Stimulated activated CD4-positive, alpha-beta T cell treated with anti-CD3 and anti-CD28 coated beads, TNF-alpha, amount 100 ng/mL, for 1 hour (primary cell): ENCODE data around the gene CRB3.
A peak's percentile ranks its signal among the peaks of the same experiment; 100 is the strongest.

Experiments used
- DNase-seq, 3 donors: peaks; one replicate each; pipeline ENCODE4 v3.0.0-alpha.2; 2020; ENCODE audit warnings: low read depth in 3 of 3, low spot score in 1 of 3

CRB3 gene

GRCh38 chr19:6431891-6432290, 32.2 kb upstream of the CRB3 start:
- no peak for DNase-seq

GRCh38 chr19:6433165-6433564, 30.9 kb upstream of the CRB3 start:
- DNase-seq: no peak

- no peak for DNase-seq
These were observed 30.4 kb upstream of the CRB3 start, which contains the start of gene SLC25A41 for GRCh38 chr19:6433663-6434062. TSS of gene SLC25A41 (minus strand) at chr19:6433763. CDS start at chr19:6433693, 70 bp downstream.

- DNase-seq: no peak
These were observed 24.3 kb upstream of the CRB3 start for GRCh38 chr19:6439743-6440142.

- DNase-seq: no peak
These were observed 23.2 kb upstream of the CRB3 start for GRCh38 chr19:6440905-6441304.

DNA sequence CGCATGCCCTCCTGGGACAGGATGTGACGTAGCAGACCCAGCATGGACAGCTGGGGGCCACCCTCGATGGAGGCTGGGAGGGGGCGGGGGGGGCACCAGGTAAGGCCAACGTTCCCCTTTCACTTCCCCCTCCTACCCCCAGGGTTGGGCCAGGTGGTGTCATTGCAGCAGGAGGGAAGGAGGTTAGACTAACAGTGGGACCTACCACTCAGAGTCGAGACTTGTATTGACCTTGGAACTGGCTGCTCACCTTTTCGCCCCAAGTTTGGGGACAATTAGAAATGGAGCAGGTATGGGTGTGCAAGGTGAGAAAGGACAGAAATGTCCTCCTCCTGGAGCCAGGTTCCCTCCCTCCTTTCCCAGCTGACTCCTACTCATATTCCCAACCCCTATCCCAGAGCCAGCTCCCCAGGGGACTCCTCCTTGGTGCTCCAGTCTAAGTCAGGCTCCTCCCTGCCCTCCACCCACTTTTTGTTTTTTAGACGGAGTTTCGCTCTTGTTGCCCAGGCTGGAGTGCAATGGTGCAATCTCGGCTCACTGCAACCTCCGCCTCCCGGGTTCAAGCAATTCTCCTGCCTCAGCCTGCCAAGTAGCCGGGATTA, 21.9 kb upstream of the CRB3 start:
- DNase-seq: no peak

DNA sequence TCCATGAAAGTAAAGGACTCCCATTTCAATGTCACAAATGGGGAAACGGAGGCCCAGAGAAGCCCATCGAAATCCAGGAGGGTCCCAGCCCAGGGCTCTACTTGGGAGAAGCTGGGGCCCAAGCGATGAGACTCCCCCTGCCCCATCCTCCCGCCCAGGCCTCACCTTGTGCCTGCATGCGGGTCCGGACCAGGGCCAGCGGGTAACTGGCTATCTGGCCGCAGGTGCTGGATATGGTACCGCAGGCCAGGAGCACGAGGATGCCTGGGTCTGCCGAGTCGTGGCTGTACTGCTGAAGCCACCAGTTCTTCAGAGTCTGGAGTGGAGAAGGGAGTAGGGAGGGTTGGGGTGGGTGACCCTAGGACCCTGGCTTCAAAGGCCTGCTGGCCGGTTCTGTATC, 20.1 kb upstream of the CRB3 start:
- DNase-seq: no peak

DNA sequence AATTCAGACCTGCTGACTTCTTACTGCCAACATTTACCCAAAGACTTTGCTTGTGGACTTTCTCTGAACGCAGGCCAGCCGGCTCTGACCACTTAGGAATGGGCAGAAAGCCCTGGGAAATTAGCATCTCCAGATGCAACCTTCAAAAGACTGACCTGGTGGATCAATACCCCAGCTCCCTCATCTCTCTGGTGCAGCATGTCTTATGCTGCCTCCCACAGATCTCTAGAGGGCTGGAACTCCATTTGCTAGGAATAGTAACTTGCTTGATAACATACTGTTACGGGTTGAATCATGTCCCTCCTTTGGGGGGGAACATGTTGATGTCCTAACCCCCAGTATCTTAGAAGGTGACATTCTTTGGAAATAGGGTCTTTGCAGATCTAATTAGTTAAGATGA, 17.6 kb upstream of the CRB3 start:
- no peak for DNase-seq

DNA sequence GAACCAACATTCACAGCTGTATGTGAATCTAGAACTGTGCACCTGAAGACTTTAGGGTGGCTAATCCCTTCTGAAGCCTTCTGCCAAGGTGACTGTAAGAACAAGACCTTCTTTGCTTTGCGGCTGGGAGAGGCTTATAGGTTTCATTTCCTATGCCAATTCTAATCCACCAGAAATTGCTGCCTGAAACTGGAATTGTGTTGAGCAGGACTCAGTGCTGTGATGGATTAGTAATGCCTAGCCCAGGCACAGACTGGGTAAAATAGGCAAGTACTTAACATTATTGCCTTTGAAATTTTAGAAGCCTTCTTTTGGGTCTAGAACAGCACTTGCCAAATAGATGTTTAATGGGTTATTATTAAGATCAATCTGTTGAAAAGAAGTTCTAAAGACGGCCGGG, 16.0 kb upstream of the CRB3 start:
- no peak for DNase-seq

- no peak for DNase-seq
These were observed 13.9 kb upstream of the CRB3 start for GRCh38 chr19:6450166-6450565.

GRCh38 chr19:6451583-6452222, 12.4 kb upstream of the CRB3 start:
- DNase-seq: no peak

DNA sequence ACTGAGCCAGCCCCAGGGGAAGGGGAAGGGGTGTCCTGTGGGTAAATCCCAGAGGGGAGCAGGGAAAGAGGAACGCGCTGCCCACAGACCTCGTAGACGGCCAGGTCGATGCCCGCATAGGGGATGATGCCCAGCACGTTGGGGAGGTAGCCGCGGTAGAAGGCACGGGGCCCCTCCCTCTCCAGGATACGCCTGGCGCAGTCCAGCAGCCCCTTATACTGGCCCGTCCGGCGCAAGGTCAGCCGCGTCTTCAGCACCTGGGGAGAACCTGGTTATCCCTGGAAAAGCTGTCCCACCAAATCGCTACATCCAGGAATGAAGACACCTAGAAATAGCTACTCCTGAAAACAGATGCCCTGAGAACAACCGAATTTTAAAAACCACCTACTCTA, 11.9 kb upstream of the CRB3 start:
- no peak for DNase-seq

DNA sequence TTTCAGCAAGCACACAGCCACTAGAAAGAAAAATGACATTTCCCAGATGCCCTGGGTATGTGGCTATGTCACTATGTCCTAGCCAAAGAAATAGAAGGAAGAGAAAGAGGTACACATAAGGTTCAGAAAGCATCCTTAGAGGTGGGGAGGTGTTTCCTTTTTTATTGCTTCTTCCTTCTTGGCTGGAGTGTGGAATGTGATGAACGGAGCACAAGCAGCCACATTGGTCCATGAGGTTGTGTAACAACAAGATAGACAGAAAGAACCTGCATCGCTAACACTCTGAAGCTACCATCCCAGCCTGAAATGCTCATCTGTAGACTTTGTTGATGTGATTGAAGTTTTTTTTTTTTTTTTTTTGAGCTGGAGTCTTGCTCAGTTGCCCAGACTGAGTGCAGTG, 11.2 kb upstream of the CRB3 start:
- DNase-seq: no peak

DNA sequence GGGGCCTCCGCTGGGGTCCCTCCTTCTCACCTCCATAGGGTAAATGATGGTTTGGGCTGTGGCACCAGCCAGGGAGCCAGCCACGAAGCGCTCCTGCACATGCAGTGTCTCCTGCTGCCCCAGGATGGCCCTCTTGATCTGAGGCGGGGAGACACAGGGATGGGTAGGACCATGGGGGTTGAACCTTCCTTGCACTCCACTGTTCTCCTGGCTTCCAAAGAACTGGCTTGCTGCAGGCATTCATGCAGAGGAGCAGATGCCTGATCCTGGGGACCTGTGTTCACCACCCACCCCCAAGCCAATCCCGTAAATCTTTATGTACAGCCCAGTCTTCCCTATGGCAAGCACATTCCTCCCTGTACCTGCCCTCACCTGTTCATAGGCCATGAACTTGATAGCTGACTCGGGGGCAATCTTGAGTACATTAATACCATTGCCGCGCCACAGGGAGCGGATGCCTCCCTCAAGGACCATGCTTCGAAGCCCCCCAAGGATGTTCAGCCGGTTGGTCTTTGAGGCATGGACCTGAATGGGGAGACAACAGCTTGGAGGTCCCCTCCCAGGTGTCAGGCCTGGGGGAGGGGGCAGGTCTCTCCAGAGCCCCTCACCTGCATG, 10.0 kb upstream of the CRB3 start:
- no peak for DNase-seq

GRCh38 chr19:6455924-6456323, 8.1 kb upstream of the CRB3 start:
- DNase-seq: no peak

DNA sequence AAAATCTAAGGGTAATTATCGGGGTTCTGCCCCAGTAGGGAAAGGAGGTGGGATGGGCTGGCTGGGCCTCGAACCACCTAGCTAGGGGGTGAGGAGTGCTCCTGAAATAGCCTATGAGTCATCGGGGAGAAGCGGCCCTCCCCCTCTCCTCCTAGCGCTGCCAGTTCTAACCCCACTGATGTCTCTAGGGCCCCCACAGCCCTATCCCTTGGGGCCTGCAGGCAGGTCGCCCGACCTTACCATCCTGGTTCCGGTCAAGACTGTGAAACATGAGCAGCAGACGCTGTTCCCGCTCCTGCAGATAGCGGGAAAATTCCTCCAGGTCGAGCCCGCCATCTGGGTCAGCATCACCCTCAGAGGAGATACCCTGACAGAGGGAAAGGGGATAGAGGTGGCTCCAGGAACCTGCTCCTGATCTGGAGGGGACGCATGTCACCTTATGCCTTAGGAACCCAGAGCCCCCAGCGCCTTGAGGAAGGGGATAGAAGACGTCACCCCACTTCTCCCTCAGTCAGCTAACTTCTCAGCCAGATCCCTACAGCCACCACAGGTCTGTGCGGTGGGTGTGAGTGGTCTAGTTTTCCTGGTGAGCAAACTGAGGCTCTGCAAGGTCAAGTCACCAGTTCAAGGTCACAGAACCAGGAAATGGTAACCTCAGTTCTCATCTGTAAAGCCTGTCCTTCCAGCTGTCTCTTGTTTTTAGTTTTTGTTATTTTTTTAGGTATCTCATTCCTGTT, 5.9 kb upstream of the CRB3 start:
- no peak for DNase-seq

GRCh38 chr19:6458695-6459261, 5.3 kb upstream of the CRB3 start:
- no peak for DNase-seq

- DNase-seq: peak in 1 of 3 donors; percentile 55
These were observed 4.6 kb upstream of the CRB3 start, which contains the start of gene SLC25A23 for GRCh38 chr19:6459262-6460098. TSS of gene SLC25A23 (minus strand) at chr19:6459792. CDS start at chr19:6459628, 164 bp downstream.

DNA sequence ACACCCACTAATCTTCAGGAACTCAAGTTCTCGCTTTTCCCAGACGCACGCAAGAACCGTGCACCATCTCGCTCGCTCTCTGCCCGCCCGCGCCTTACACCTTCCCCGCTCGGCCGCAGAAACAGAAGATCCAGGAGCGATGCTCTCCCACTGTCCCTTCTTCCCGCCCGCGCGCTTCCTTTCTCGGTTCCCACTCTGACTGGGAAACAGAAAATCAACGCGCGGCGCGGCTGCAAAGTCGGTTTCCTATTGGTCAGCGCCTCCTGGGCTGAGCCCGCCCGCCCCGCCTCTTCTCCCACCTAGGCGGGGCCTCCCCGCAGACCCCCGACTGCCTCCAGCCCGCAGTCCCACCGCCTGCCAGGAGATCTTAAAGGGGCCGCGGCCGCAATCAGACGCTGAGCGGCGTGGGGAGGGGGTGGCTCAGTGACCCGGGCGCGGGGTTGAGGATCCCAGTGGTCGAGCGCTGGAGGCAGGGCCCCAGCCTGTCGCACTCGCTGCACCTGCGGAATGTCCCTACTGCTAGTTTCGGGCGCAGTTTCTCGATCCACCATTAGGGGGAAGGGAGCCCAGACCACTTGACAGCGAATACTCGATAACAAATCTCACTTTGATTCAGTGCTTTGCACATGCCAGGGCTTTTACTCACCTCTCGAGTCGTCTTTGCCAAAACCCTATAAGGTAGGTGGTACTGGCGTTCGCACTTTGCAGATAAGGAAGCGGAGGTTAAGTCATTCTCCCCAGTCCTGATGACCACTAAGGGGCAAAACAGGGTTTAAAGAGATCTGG, 3.8 kb upstream of the CRB3 start:
- peak; percentile 92 to 93 (median 92) for DNase-seq

DNA sequence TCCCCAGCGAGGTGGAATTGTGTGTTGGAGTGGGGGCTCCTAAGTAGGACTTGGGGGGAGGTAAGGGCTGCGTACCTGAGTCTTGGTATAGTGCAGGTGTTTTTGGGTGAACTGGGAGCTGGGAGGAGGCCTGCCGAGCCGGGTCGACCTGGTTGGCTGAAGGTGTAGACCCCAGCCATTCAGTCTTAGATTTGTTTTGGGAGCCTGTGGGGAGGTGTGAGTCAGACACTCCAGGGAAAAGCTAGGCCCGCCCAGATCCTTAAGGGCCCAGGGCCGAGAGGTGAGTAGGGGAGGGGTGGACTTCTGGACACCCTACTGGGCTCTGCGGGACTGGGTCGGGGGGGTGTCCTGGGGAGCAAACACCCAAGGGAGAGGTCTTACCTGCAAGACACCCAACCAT, 935 bp downstream of the CRB3 start:
- no peak for DNase-seq
